Stimulated activated CD8-positive, alpha-beta memory T cell treated with anti-CD3 and anti-CD28 coated beads, Interleukin-7, amount 100 ng/mL, for 1 hour (primary cell): Measurements from ENCODE around the gene WDFY4.

ENCODE experiments used
- DNase-seq, 2 donors: peaks; one replicate each; pipeline ENCODE4 v3.0.0-alpha.2; 2020; ENCODE audit warnings: low read depth in 2 of 2

WDFY4 gene

GRCh38 chr10:48944171-48944570 is 259.5 kb downstream of the WDFY4 start:
- DNase-seq = no peak

GRCh38 chr10:48945441-48946130 is 260.9 kb downstream of the WDFY4 start:
- DNase-seq = no peak

GRCh38 chr10:48946332-48946731 is 261.7 kb downstream of the WDFY4 start:
- DNase-seq = no peak

GRCh38 chr10:48946891-48947500 is 262.3 kb downstream of the WDFY4 start:
- no peak for DNase-seq

GRCh38 chr10:48947690-48948469 is 263.2 kb downstream of the WDFY4 start:
- DNase-seq = no peak

GRCh38 chr10:48948470-48949037 is 263.9 kb downstream of the WDFY4 start:
- no peak for DNase-seq

- DNase-seq = no peak
These were observed 267.0 kb downstream of the WDFY4 start for GRCh38 chr10:48951707-48952106.

- DNase-seq = no peak
These were observed 272.9 kb downstream of the WDFY4 start for GRCh38 chr10:48957361-48958151.

- no peak for DNase-seq
These were observed 274.0 kb downstream of the WDFY4 start for GRCh38 chr10:48958598-48959190.

GRCh38 chr10:48964038-48964437 is 279.4 kb downstream of the WDFY4 start:
- no peak for DNase-seq

- DNase-seq = no peak
These were observed 280.8 kb downstream of the WDFY4 start for GRCh38 chr10:48965460-48965859.

- no peak for DNase-seq
These were observed 283.4 kb downstream of the WDFY4 start for GRCh38 chr10:48968036-48968435.

- DNase-seq = no peak
These were observed 285.4 kb downstream of the WDFY4 start for GRCh38 chr10:48970046-48970445.

GRCh38 chr10:48970654-48971053 is 286.0 kb downstream of the WDFY4 start:
- DNase-seq = no peak

GRCh38 chr10:48973065-48973464 is 288.4 kb downstream of the WDFY4 start:
- DNase-seq = no peak

GRCh38 chr10:48974510-48975156 is 290.0 kb downstream of the WDFY4 start:
- no peak for DNase-seq

- DNase-seq = no peak
These were observed 291.5 kb downstream of the WDFY4 start for GRCh38 chr10:48976196-48976595.

GRCh38 chr10:48978318-48978717 is 293.6 kb downstream of the WDFY4 start:
- no peak for DNase-seq

GRCh38 chr10:48981310-48981907 is 296.7 kb downstream of the WDFY4 start:
- no peak for DNase-seq

GRCh38 chr10:48982584-48982983 is 297.9 kb downstream of the WDFY4 start:
- no peak for DNase-seq
